Heart left ventricle (tissue), 16 donors: ENCODE measurements around the gene CAST. TPM values are rescaled to one million over a fixed set of nuclear protein-coding genes. Genes with fewer than 3 reads are reported as not detected.
A peak's percentile ranks its signal among the peaks of the same experiment; 100 is the strongest.

ENCODE experiments used
- ATAC-seq, 4 donors: fragments of 200-7000 bp; cut with Tn5 transposase; one replicate each; pipeline ENCODE4 v1.9.1; 2020 to 2022; ENCODE audit warnings: moderate library complexity in 4 of 4, mild to moderate bottlenecking in 3 of 4, moderate number of reproducible peaks in 1 of 4
- DNase-seq, 5 donors: peaks; one replicate each; pipeline ENCODE4 v3.0.0-alpha.2; 2020
- H3K27ac ChIP-seq, 12 donors: fragments of 200-600 bp; sonication (generic) in 4 of 12; one replicate each; pipeline versions ENCODE4 v1.5.0 to v1.8.0; 2016 to 2022; ENCODE audit warnings: mild to moderate bottlenecking in 2 of 12
- H3K27me3 ChIP-seq, 9 donors: fragments of 200-600 bp; sonication (generic) in 2 of 9; one replicate each; pipeline versions ENCODE4 v1.5.1 to v1.8.0; 2016 to 2022; ENCODE audit warnings: mild to moderate bottlenecking in 3 of 9
- H3K36me3 ChIP-seq, 9 donors: fragments of 200-600 bp; sonication (generic) in 2 of 9; one replicate each; pipeline versions ENCODE4 v1.5.0 to v1.8.0; 2018 to 2022; ENCODE audit warnings: mild to moderate bottlenecking in 2 of 9
- H3K4me1 ChIP-seq, 12 donors: fragments of 200-600 bp; sonication (generic) in 4 of 12; one replicate each; pipeline versions ENCODE4 v1.5.0 to v1.8.0; 2016 to 2022; ENCODE audit warnings: mild to moderate bottlenecking in 3 of 12
- H3K4me3 ChIP-seq, 12 donors: fragments of 200-600 bp; sonication (generic) in 4 of 12; one replicate each; pipeline versions ENCODE4 v1.5.0 to v1.8.0; 2017 to 2022; ENCODE audit warnings: mild to moderate bottlenecking in 9 of 12, moderate library complexity in 4 of 12
- H3K9me3 ChIP-seq, 12 donors: fragments of 200-600 bp; sonication (generic) in 4 of 12; one replicate each; pipeline versions ENCODE4 v1.5.0 to v1.8.0; 2016 to 2022; ENCODE audit warnings: mild to moderate bottlenecking in 1 of 12
- POLR2A ChIP-seq, 2 donors: fragments of 450-650 bp; IDR thresholded peaks; one replicate each; pipeline ENCODE4 v1.6.1; 2017; ENCODE audit warnings: antibody characterized with exemption in 2 of 2, mild to moderate bottlenecking in 2 of 2, moderate library complexity in 2 of 2
- WGBS, 4 donors: extraction: QIAGEN DNeasy Blood & Tissue Kit in 2 of 4; methylation state at CpG; one replicate each; pipeline versions ENCODE4 v1.1.5 to v1.1.7; 2013 to 2018; 5-methylcytosine and 5-hydroxymethylcytosine counted together
- intact Hi-C, 10 donors: fragments of 100-400 bp; cut with DNase I; formaldehyde crosslinking; loops; one replicate each; pipeline versions ENCODE4 v1.11.1 to v1.14.2; 2022
- polyA plus RNA-seq, 2 donors: library from polyadenylated mRNA; stranded (reverse); fragments of 200-250 nt; gene quantifications; one replicate each; pipeline ENCODE4 v1.2.3, GENCODE V29; 2013
- total RNA-seq, 9 donors: library from RNA; depleted of rRNA in 2 of 9; stranded (reverse); fragments of >200 nt in 2 of 9; fragmentation: NEBNext Ultra II Directional in 3 of 9; extraction: Animal tissue kit (Norgen Biotek cat#: 25700) in 3 of 9; gene quantifications; one replicate each; pipeline versions ENCODE4 v1.1.0 to v1.2.4, GENCODE V29; 2016 to 2023
- TF ChIP-seq, protein P1 (sequence below), 12 donors: fragments of 200-600 bp; sonication (generic) in 4 of 12; IDR thresholded peaks; one replicate each; pipeline versions ENCODE4 v1.5.0 to v1.8.0; 2018 to 2022; ENCODE audit warnings: antibody characterized with exemption in 12 of 12, mild to moderate bottlenecking in 5 of 12
- donor health status: ischemic (EF 13 %, LVEDD 7.1; RV severe dilation, severe dysfunction).
- donor health status: healthy with polysubstance abuse.
- donor health status: DM: no; HTN: yes; CAD: no.
- donor health status: DM: no; HTN: no; CAD: no.
- donor health status: ischemic (EF 25% LVEDD 6.9; RV normal size, moderate dysfunction).
- donor health status: ischemic (EF 25% LVEDD 5.7; RV mildly dilated, moderate dysfunction).
- donor health status: healthy.
- donor health status: DM: yes; HTN: yes; CAD: no.
- donor health status: ischemic (EF 35%, LVEDD 5.7; RV mildly dilated, moderate dysfunction).
- donor health status: nonischemic (EF 11% LVEDD 7.7; RV severe dilation, severe dysfunction).
- donor health status: DM: yes; HTN: yes; CAD: no.
- donor health status: PGD.
- donor health status: ischemic (EF 29% LVEDD 5.4; RV normal size, mild dysfunction).
- donor health status: nonischemic (EF 23%, LVEDD 6.1; RV moderate dilation, normal function).

CAST gene
- total and polyA plus RNA-seq, 11 donors: 179 to 748 (median 536) TPM

- Histone ChIP-seq H3K4me3 (no peak overlapping the region), H3K36me3 (no peaks in the 10 kb centered on the region), H3K9me3 (no peaks in the 10 kb centered on the region), H3K27ac (no peak overlapping the region), H3K4me1 (peaks cover 0 to 22% (median 0%) of the 10 kb centered on the region in 12 donors), H3K27me3 (no peaks in the 10 kb centered on the region)
- intact Hi-C loops: no loop called here
- no peak for TF ChIP-seq POLR2A (IDR thresholded peaks at IDR 0.05)
- ATAC-seq: no peak
- DNase-seq: no peak
Measured at GRCh38 chr5:96812851-96813250, 150.7 kb downstream of the CAST start.

DNA sequence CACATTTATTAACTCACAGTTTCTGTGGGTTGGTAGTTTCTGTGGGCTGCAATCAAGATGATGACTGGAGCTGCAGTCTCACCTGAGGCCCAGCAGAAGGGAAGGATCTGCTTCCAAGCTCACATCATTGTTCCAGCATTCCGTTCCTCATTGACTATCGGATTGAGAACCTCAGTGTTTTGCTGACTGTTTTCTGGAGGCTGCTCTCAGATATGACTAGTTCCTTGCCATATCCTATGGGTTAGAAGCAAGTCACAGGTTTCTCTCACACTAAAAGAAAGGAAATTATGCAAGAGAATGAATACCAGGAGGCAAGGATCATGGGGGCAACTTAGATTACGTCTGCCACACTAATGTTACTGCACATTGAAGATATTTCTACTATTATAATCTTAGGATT, 151.9 kb downstream of the CAST start:
- Histone ChIP-seq H3K27me3 (no peaks in the 10 kb centered on the region), H3K4me3 (no peak overlapping the region), H3K9me3 (no peaks in the 10 kb centered on the region), H3K36me3 (no peaks in the 10 kb centered on the region), H3K27ac (no peak overlapping the region), H3K4me1 (peaks cover 0 to 16% (median 0%) of the 10 kb centered on the region in 12 donors)
- DNase-seq: no peak
- no peak for TF ChIP-seq POLR2A (IDR thresholded peaks at IDR 0.05)
- TF ChIP-seq, protein P1, sequence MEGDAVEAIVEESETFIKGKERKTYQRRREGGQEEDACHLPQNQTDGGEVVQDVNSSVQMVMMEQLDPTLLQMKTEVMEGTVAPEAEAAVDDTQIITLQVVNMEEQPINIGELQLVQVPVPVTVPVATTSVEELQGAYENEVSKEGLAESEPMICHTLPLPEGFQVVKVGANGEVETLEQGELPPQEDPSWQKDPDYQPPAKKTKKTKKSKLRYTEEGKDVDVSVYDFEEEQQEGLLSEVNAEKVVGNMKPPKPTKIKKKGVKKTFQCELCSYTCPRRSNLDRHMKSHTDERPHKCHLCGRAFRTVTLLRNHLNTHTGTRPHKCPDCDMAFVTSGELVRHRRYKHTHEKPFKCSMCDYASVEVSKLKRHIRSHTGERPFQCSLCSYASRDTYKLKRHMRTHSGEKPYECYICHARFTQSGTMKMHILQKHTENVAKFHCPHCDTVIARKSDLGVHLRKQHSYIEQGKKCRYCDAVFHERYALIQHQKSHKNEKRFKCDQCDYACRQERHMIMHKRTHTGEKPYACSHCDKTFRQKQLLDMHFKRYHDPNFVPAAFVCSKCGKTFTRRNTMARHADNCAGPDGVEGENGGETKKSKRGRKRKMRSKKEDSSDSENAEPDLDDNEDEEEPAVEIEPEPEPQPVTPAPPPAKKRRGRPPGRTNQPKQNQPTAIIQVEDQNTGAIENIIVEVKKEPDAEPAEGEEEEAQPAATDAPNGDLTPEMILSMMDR (IDR thresholded peaks at IDR 0.05): no peak
- WGBS, 4 donors: 86 to 93% (median 90%) methylated on average over 3 of the region's 3 CpGs
- no peak for ATAC-seq
- intact Hi-C loops: no loop called here

DNA sequence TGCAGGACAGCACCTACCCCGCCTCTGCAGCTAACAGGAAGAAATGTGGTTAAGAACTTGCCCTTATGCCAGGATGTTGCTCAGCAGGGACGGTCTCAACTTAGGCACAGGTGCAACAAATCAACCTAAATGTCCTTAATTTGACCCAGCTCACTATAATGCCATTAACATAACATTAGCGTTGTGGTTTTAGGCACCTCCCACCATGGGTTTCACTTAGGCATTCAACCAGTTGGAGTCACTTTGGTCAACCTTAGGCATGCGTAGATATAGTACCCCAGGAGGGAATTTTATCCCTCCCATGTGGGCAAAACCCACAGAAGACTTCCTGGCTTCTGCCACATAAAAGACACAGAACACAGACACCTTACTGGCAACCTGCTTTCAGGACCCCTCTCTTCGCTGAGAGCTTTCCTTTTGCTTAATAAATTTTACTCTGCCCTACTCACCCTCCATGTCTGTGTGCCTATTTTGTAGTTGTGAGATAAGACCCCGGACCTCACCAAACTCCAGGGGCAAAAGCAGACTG, 154.3 kb downstream of the CAST start:
- intact Hi-C loops: no loop called here
- Histone ChIP-seq H3K9me3 (no peaks in the 10 kb centered on the region), H3K36me3 (no peaks in the 10 kb centered on the region), H3K4me1 (peaks cover 0 to 24% (median 0%) of the 10 kb centered on the region in 12 donors), H3K27me3 (no peaks in the 10 kb centered on the region), H3K4me3 (peak overlapping the region in 1 of 12 donors; percentile 37), H3K27ac (peak overlapping the region in 1 of 12 donors; percentile 27)
- no peak for TF ChIP-seq POLR2A (IDR thresholded peaks at IDR 0.05)
- TF ChIP-seq, protein P1 (IDR thresholded peaks at IDR 0.05): no peak
- ATAC-seq (no peak), DNase-seq (no peak)
- WGBS, 4 donors: 63 to 80% (median 67%) methylated on average over 6 of the region's 6 CpGs

GRCh38 chr5:96816991-96817390, 154.8 kb downstream of the CAST start:
- H3K4me3 ChIP-seq: peak overlapping the region in 1 of 12 donors; percentile 37
- intact Hi-C loops: no loop called here
- WGBS, 4 donors: 85 to 96% (median 86%) methylated on average over 1 of the region's 1 CpG

More at GRCh38 chr5:96816991-96817390, 154.8 kb downstream of the CAST start:
- H3K4me1 ChIP-seq: peaks cover 0 to 29% (median 0%) of the 10 kb centered on the region in 12 donors
- TF ChIP-seq POLR2A (IDR thresholded peaks at IDR 0.05): no peak
- TF ChIP-seq, protein P1 (IDR thresholded peaks at IDR 0.05): no peak
- no peak for DNase-seq
- peak overlapping the region in 1 of 12 donors; percentile 27 for H3K27ac ChIP-seq
- no peaks in the 10 kb centered on the region for H3K9me3 ChIP-seq
- no peaks in the 10 kb centered on the region for H3K36me3 ChIP-seq
- no peaks in the 10 kb centered on the region for H3K27me3 ChIP-seq
- ATAC-seq: no peak
